Gastrocnemius medialis (tissue), 4 donors: ENCODE measurements around the gene GAGE12D. TPM values are rescaled to one million over a fixed set of nuclear protein-coding genes. Genes with fewer than 3 reads are reported as not detected.

Experiments used
- total RNA-seq, 4 donors: library from RNA; depleted of rRNA; stranded (reverse); fragments of >200 nt; gene quantifications; one replicate each; pipeline versions ENCODE4 v1.1.0 to v1.2.3, GENCODE V29; 2016

The GAGE12D gene
- total RNA-seq, 4 donors from 2014 or later = not detected

Other genes with a start within 250 kb of the GAGE12D start
- gene GAGE10, start 238.1 kb upstream of the GAGE12D start, total RNA-seq = not detected
- not detected for gene GAGE12J, start 219.7 kb upstream of the GAGE12D start, total RNA-seq
- gene GAGE13, start 210.2 kb upstream of the GAGE12D start, total RNA-seq = not detected
- not detected for gene GAGE12C, start 9.6 kb upstream of the GAGE12D start, total RNA-seq
- not detected for gene GAGE12E, start 9.6 kb downstream of the GAGE12D start, total RNA-seq
- gene GAGE12F, start 19.1 kb downstream of the GAGE12D start, total RNA-seq = not detected
- not detected for gene GAGE12G, start 28.7 kb downstream of the GAGE12D start, total RNA-seq
- not detected for gene GAGE12H, start 38.2 kb downstream of the GAGE12D start, total RNA-seq
- gene GAGE2A, start 47.8 kb downstream of the GAGE12D start, total RNA-seq = not detected
- not detected for gene GAGE1, start 57.3 kb downstream of the GAGE12D start, total RNA-seq
- gene PAGE1, start 154.3 kb downstream of the GAGE12D start, total RNA-seq = not detected